NCI-H1694 treated with DMSO at 0.1 percent for 48 hours (cell line): ENCODE measurements around the gene PLXNA4.

Experiments
- DNase-seq: peaks from one replicate; lab custom pipeline; 2025; lab: John Stamatoyannopoulos, UW

The PLXNA4 gene

GRCh38 chr7:132562690-132563089, 13.6 kb downstream of the PLXNA4 start:
- no peak for DNase-seq

GRCh38 chr7:132561763-132562162, 14.5 kb downstream of the PLXNA4 start:
- DNase-seq: no peak

DNA sequence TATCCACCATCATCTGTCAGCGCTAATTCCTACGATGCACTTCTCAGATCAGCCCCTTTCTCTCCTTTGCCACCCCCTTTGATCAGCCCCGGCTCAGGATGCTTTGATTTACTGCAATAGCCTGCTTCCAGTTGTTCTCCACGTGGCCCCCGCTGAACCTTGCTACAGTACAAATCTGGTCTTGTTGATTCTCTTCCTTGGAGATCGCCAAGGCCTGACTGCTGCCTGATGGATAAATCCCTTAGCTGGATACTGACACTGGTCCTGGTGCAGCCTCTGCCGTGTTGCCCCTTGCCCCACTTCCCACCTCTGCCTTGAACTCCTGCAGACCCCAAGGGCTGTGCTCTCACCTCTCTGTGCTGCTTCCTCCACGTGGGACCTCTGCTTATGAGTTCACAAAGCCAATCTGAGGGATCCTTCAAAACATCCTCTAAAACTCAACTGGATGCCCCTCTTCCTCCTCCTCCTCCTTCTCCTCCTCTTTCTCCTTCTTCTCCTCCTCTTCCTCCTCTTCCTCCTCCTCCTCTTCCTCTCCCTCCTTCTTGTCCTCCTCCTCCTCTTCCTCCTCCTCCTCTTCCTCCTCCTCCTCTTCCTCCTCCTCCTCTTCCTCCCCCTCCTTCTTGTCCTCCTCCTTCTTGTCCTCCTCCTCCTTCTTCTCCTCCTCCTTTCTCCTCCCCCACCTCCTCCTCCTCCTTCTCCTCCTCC, 15.3 kb downstream of the PLXNA4 start:
- DNase-seq: no peak

- no peak for DNase-seq
Observed at GRCh38 chr7:132560105-132560504, 16.2 kb downstream of the PLXNA4 start.

DNA sequence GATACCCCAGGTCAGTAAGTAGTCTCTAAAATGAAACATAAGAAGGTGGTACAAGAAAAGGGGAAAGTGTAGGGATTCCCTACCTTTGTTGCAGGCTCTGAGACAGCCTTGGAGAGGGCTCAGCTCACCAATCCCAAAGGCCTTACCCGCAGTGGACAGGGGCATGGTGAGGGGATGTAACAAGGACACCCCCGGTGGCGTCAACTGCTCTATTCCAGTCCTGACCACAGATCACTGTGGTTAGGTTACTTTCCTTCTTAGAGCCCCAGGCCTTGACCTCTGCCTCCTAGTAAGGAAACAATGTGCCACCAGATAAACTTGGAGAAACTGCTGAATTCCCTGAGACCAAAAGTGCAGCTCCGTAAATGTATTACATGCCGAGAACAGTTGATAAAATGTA, 17.5 kb downstream of the PLXNA4 start:
- DNase-seq: no peak

DNA sequence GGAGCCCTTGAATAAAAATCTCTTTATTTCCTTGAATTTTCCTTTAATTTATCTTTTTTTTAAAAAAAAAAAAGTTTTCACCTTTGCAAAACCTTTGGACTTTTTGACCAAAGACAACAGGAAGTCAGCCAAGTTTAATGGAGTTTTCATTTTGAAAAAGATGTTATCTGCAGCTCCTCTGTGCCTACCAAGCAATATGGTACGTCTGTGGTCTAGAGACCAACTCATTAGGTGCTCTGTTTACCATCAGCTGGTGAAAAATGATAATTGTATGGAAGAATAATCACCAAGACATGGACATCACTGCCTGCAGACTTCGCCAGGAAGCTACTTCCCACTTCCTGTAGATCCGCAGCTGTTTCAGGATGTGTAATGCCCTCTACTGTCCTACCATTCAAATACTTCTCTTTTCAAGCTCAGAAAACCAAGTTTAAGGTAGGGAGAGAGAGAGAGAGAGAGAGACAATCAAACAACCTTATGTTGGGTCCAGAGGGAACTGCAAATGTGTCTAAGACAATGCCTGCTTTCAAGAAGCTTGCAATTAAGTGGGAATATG, 18.7 kb downstream of the PLXNA4 start:
- peak; percentile 9 for DNase-seq

GRCh38 chr7:132554446-132554845, 21.8 kb downstream of the PLXNA4 start:
- no peak for DNase-seq

DNA sequence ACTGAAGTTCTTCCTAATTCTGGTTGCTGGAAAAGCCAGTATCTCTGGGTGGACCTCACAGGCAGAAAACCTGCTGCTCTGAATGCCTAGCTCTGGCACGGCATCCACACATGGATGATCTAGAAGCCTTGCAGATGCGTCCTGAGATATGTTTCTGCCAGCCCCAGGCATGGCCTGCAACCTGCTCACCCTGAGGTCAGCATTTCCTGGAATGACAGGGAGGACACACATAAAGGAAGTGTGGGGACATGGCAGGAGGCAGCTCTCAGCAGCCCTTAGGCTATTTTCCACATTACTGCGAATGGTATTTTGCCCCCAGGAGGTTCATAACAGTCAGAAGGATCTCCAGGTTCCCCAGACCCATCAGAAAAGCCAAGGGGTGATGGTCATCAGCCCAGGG, 23.2 kb downstream of the PLXNA4 start:
- DNase-seq: no peak

DNA sequence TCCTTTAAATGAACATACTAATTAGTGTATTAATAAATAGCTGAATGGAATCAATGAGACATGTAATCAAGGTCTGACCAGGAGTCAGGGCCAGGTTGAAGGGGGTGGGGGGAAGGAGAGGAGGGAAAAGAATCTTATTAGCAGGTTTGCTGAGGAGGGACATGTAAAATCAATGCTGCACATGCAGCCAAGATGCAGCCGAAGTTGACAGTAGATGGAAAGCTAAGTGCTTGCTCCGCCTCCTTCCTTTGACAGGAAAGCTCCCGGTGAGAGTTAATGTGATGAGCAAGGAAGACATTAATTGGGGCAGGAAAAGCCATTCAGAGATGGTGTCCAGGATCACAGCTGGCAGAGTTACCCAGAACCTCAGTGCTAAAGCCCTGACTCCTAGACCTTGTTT, 24.4 kb downstream of the PLXNA4 start:
- DNase-seq: no peak

GRCh38 chr7:132551439-132551838, 24.8 kb downstream of the PLXNA4 start:
- no peak for DNase-seq

GRCh38 chr7:132548489-132549078, 27.7 kb downstream of the PLXNA4 start:
- no peak for DNase-seq

- no peak for DNase-seq
Observed at GRCh38 chr7:132547821-132548220, 28.4 kb downstream of the PLXNA4 start.

- DNase-seq: no peak
Observed at GRCh38 chr7:132546366-132547127, 29.7 kb downstream of the PLXNA4 start.

DNA sequence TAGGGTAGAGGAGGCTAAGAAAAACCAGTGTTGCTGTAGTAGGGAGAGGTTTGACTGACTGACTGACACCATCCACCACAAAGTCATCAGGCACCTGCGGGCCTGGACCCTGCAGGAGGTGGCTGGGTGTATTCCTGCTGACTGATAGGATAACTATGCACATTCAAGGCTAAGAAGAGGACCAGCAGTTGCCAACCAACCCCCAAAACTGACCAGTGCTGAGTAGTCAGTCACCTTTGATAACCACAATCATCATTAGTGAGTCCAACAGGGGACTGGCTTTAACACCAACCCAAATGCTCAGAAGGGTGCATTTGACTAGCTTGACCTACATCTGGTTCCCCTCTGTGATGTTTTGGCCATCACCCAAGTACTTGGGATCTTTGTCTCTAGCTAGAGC, 30.5 kb downstream of the PLXNA4 start:
- DNase-seq: no peak

- no peak for DNase-seq
Observed at GRCh38 chr7:132544999-132545398, 31.3 kb downstream of the PLXNA4 start.

DNA sequence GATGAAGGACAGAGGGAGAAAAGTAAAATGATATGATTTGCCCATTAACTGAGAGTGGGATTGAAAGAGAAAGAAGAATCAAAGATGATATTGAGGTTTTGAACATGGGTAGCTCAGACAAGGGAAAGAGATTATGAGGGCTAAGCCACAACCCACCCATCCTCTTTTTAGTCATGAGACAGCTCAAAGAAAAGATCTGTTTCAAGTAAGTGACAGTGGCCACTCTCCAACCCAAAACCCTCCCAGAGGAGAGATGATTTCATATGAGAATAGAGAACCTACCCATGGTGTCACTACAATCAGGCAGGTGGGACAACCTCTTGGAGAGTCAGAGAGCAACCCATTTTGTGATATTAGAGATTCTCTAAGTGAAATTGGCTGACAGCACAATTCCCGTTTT, 32.2 kb downstream of the PLXNA4 start:
- DNase-seq: no peak

- no peak for DNase-seq
Observed at GRCh38 chr7:132542895-132543294, 33.4 kb downstream of the PLXNA4 start.

- no peak for DNase-seq
Observed at GRCh38 chr7:132541656-132542055, 34.6 kb downstream of the PLXNA4 start.

GRCh38 chr7:132537456-132538145, 38.7 kb downstream of the PLXNA4 start:
- DNase-seq: no peak

DNA sequence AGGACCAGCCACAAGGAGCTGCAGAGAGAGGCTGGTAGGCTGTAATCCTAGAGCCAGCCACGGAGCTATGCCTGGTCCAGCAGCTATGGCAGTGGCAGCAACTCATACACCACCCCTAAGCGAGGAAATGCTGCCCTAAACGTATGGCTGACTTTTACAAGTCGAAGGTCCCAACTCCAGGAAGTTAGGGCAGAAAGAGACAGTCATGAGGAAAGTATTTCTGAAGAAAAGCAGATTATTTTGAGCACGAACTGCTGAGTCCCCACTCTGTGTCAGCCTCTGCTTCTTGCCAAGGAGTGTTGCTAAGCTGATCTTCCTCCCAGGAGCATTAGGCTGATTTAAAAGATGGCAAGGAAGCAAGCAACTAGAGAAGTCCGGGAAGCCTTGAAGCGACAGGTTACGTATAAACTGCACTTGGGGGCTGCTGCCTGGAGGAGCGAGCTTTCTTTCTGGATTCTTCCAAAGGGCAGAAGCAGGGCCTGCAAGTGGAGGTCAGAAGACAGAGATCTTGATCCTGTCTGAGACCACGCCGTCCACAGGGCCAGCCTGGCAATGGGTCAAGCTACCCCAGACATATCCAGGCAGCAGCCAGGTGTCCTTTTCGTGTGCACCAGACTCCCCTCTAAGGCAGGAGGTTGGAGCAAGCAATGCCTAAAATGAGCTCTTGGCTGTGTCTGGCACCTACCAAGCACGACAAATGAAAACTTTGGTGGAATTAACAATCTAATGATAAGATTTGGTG, 39.4 kb downstream of the PLXNA4 start:
- DNase-seq: no peak

- no peak for DNase-seq
Observed at GRCh38 chr7:132533916-132534315, 42.4 kb downstream of the PLXNA4 start.

- DNase-seq: no peak
Observed at GRCh38 chr7:132532281-132532680, 44.0 kb downstream of the PLXNA4 start.
